HEK293 (cell line): ENCODE results near the gene SCGB3A2.

Experiments used
- CTCF ChIA-PET: fragments of 350-600 bp; formaldehyde crosslinking; extraction: SDS; loops from one replicate; lab custom pipeline; 2021; ENCODE audit warnings: antibody characterized with exemption; lab: Yijun Ruan, JAX
- POLR2A ChIA-PET: fragments of 300-600 bp; formaldehyde crosslinking; extraction: SDS; loops from one replicate; lab custom pipeline; 2020; ENCODE audit warnings: antibody characterized with exemption, inconsistent platforms; lab: Yijun Ruan, JAX
- H3K27ac ChIP-seq: fragments of 200-500 bp; sonication (Bioruptor generic); 2 replicates; pipeline ENCODE4 v1.5.1; 2014; ENCODE audit warnings: low read depth, low read length, control low read depth, inconsistent platforms; ENCODE audit errors: extremely low read depth
- H3K36me3 ChIP-seq, 2 experiments: fragments of 200-500 bp in 1 of 2; sonication (Bioruptor generic) in 1 of 2; 1 replicate in 1 of 2; 2 replicates in 1 of 2; pipeline ENCODE4 v1.5.1; 2014 to 2017; ENCODE audit warnings: inconsistent platforms in 2 of 2, low read length in 2 of 2; ENCODE audit not compliant: control insufficient read depth in 2 of 2, insufficient read depth in 1 of 2
- H3K4me1 ChIP-seq: fragments of 200-500 bp; sonication (Bioruptor generic); 2 replicates; pipeline ENCODE4 v1.5.1; 2014; ENCODE audit warnings: mild to moderate bottlenecking, low read length, inconsistent platforms; ENCODE audit not compliant: control insufficient read depth, insufficient read depth
- H3K4me3 ChIP-seq: 2 replicates; pipeline ENCODE4 v1.5.1; 2011; ENCODE audit warnings: low read depth, mild to moderate bottlenecking, control low read depth, low read length, moderate library complexity
- H3K9me3 ChIP-seq: fragments of 200-500 bp; sonication (Bioruptor generic); 2 replicates; pipeline ENCODE4 v1.5.1; 2014; ENCODE audit warnings: low read depth, low read length, inconsistent platforms; ENCODE audit not compliant: control insufficient read depth, insufficient read depth
- GLIS2 ChIP-seq: fragments of 450-650 bp; formaldehyde crosslinking; IDR thresholded peaks from 2 replicates; pipeline ENCODE4 v1.5.1; 2016; ENCODE audit warnings: missing biosample characterization, missing genetic modification characterization
- HIC1 ChIP-seq: fragments of 450-650 bp; formaldehyde crosslinking; IDR thresholded peaks from 2 replicates; pipeline ENCODE4 v1.5.1; 2016; ENCODE audit warnings: missing biosample characterization, missing genetic modification characterization
- KLF1 ChIP-seq: fragments of 450-650 bp; formaldehyde crosslinking; IDR thresholded peaks from 2 replicates; pipeline ENCODE4 v1.5.1; 2016; ENCODE audit warnings: missing biosample characterization, missing genetic modification characterization
- SP2 ChIP-seq: fragments of 450-650 bp; formaldehyde crosslinking; IDR thresholded peaks from 2 replicates; pipeline ENCODE4 v1.5.1; 2016; ENCODE audit warnings: missing biosample characterization, missing genetic modification characterization
- ZBTB7A ChIP-seq: fragments of 450-650 bp; formaldehyde crosslinking; IDR thresholded peaks from 2 replicates; pipeline ENCODE4 v1.5.1; 2016; ENCODE audit warnings: low read depth, missing biosample characterization, missing genetic modification characterization
- ZNF114 ChIP-seq: fragments of 450-650 bp; formaldehyde crosslinking; IDR thresholded peaks from 2 replicates; pipeline ENCODE4 v1.5.0; 2017; ENCODE audit warnings: missing biosample characterization, missing genetic modification characterization
- ZNF19 ChIP-seq: fragments of 450-650 bp; formaldehyde crosslinking; IDR thresholded peaks from 2 replicates; pipeline ENCODE4; 2016; ENCODE audit warnings: missing biosample characterization, missing genetic modification characterization, low read depth
- ZNF2 ChIP-seq: fragments of 450-650 bp; formaldehyde crosslinking; IDR thresholded peaks from 2 replicates; pipeline ENCODE4 v1.5.1; 2016; ENCODE audit warnings: missing biosample characterization, missing genetic modification characterization
- ZNF274 ChIP-seq, 2 experiments: fragments of 200-500 bp in 1 of 2; fragments of 450-650 bp in 1 of 2; sonication (Bioruptor generic) in 1 of 2; formaldehyde crosslinking in 1 of 2; IDR thresholded peaks; 2 replicates each; pipeline versions ENCODE4 v1.5.1 to v1.6.1; 2014 to 2016; ENCODE audit warnings: borderline replicate concordance in 1 of 2, inconsistent platforms in 1 of 2, low read length in 1 of 2, missing biosample characterization in 1 of 2, missing genetic modification characterization in 1 of 2
- ZNF341 ChIP-seq: fragments of 450-650 bp; formaldehyde crosslinking; IDR thresholded peaks from 2 replicates; pipeline ENCODE4; 2016; ENCODE audit warnings: low read depth, missing biosample characterization, missing genetic modification characterization
- ZNF350 ChIP-seq: fragments of 450-650 bp; formaldehyde crosslinking; IDR thresholded peaks from 2 replicates; pipeline ENCODE4 v1.5.0; 2017; ENCODE audit warnings: missing biosample characterization, mild to moderate bottlenecking, missing genetic modification characterization
- ZNF354C ChIP-seq: fragments of 450-650 bp; formaldehyde crosslinking; IDR thresholded peaks from 2 replicates; pipeline ENCODE4 v1.5.1; 2016; ENCODE audit warnings: missing biosample characterization, missing genetic modification characterization, low read depth, borderline replicate concordance
- ZNF501 ChIP-seq: fragments of 450-650 bp; formaldehyde crosslinking; IDR thresholded peaks from 2 replicates; pipeline ENCODE4 v1.5.1; 2016; ENCODE audit warnings: missing biosample characterization, missing genetic modification characterization
- ZNF518A ChIP-seq: fragments of 450-650 bp; formaldehyde crosslinking; conservative IDR thresholded peaks from 2 replicates; pipeline ENCODE4 v1.5.1; 2016; ENCODE audit warnings: low read depth, missing biosample characterization, missing genetic modification characterization
- ZNF549 ChIP-seq: fragments of 450-650 bp; IDR thresholded peaks from 2 replicates; pipeline ENCODE4 v1.5.1; 2018; ENCODE audit warnings: missing biosample characterization, missing genetic modification characterization, mild to moderate bottlenecking, inconsistent platforms, moderate library complexity
- ZNF561 ChIP-seq: fragments of 450-650 bp; IDR thresholded peaks from 2 replicates; pipeline ENCODE4 v1.5.1; 2018; ENCODE audit warnings: missing biosample characterization, missing genetic modification characterization, borderline replicate concordance
- ZNF596 ChIP-seq: fragments of 450-650 bp; IDR thresholded peaks from 2 replicates; pipeline ENCODE4 v1.5.0; 2018; ENCODE audit warnings: missing biosample characterization, mild to moderate bottlenecking, missing genetic modification characterization, moderate library complexity
- ZNF600 ChIP-seq: fragments of 450-650 bp; formaldehyde crosslinking; IDR thresholded peaks from 2 replicates; pipeline ENCODE4 v1.5.1; 2016; ENCODE audit warnings: missing biosample characterization, missing genetic modification characterization
- ZNF785 ChIP-seq: fragments of 450-650 bp; formaldehyde crosslinking; IDR thresholded peaks from 2 replicates; pipeline ENCODE4 v1.5.1; 2016; ENCODE audit warnings: missing biosample characterization, missing genetic modification characterization
- ZNF843 ChIP-seq: fragments of 450-650 bp; formaldehyde crosslinking; IDR thresholded peaks from 2 replicates; pipeline ENCODE4 v1.5.1; 2016; ENCODE audit warnings: missing biosample characterization, missing genetic modification characterization
- ZSCAN30 ChIP-seq: fragments of 450-650 bp; IDR thresholded peaks from 2 replicates; pipeline ENCODE4 v1.5.1; 2018; ENCODE audit warnings: missing biosample characterization, mild to moderate bottlenecking, missing genetic modification characterization, moderate library complexity
- TF ChIP-seq, protein P1 (sequence below): fragments of 450-650 bp; IDR thresholded peaks from 2 replicates; pipeline ENCODE4 v1.5.1; 2018; ENCODE audit warnings: missing biosample characterization, missing genetic modification characterization

SCGB3A2 gene

DNA sequence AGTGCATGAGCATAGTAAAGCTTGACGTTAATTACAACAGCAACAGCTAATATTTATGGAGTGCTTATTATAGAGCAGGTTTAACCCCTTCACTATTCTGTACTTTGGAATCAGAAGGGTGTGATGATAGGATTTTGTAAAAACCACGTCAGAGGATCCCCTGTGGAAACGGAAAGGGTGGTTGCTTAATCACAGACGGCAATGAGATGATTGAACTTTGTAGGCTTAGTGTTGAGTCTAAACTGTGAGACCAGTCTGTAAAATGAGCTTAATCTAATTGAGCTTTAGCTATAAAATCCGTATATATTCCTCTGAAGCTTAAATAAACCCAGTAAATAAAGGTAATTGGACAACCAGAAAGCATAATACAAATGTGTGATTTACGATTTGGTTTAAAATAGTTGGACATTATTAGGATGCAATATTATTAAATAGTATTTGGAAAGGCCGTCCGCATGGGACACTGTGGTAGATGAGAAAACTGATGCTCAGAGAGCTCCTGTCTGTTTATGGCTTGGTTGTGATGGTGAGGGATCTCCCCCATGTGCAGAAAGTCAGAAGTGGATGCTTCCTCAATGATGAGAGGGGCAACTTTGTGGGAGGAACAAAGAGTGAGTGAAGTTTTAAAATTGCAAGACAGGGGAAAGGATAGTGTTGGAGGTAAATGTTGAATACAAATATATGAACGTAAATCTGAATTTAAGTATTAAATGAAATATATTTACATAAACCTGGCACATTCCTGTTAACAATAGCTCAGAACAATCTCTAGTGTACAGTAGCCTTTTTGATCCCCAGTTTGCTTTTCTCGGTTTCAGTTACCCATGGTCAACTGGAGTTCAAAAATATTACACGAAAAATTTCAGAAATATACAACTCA is 23.4 kb upstream of the SCGB3A2 start:
- H3K4me1 ChIP-seq, result no peaks in the 10 kb centered on the region
- TF ChIP-seq ZNF549 (tag by site-specific recombination) (no peak), ZNF785 (no peak)
- H3K4me3 ChIP-seq, result no peak overlapping the region
- CTCF ChIA-PET, result interaction anchor here (0.6 to 9.4 kb wide), 7 partner anchors 10 to 589 kb away, joined by 3 to 172 read pairs (median 6); no protein-coding TSS in a partner anchor
- H3K27ac ChIP-seq, result no peak overlapping the region
- H3K9me3 ChIP-seq, result no peaks in the 10 kb centered on the region
- POLR2A ChIA-PET, result interaction anchor here (0.6 kb wide), 1 partner anchor 1487 kb away, joined by 4 read pairs; no protein-coding TSS in a partner anchor
- H3K36me3 ChIP-seq, result no peaks in the 10 kb centered on the region

- Histone ChIP-seq H3K27ac (no peak overlapping the region), H3K4me3 (no peak overlapping the region), H3K4me1 (no peaks in the 10 kb centered on the region), H3K9me3 (no peaks in the 10 kb centered on the region), H3K36me3 (no peaks in the 10 kb centered on the region)
- CTCF ChIA-PET, result interaction anchor here (0.7 to 9.4 kb wide), 6 partner anchors 10 to 518 kb away, joined by 4 to 172 read pairs (median 9); no protein-coding TSS in a partner anchor
- TF ChIP-seq ZNF114 (tag by site-specific recombination) (no peak), ZNF518A (no peak), ZNF19 (tag by site-specific recombination) (no peak), ZBTB7A (no peak), ZNF561 (no peak), ZNF350 (tag by site-specific recombination) (no peak), ZNF596 (tag by site-specific recombination) (no peak), SP2 (tag by site-specific recombination) (no peak), ZNF501 (no peak), ZNF600 (tag by site-specific recombination) (no peak), ZNF274 (IDR thresholded peaks at IDR 0.05; ENCODE audit: low read length) (no peak), ZNF274 (tag by site-specific recombination; IDR thresholded peaks at IDR 0.05; ENCODE audit: borderline replicate concordance) (no peak), ZNF354C (tag by site-specific recombination) (no peak), KLF1 (tag by site-specific recombination) (no peak), ZSCAN30 (tag by site-specific recombination) (no peak), ZNF2 (tag by site-specific recombination) (no peak), GLIS2 (no peak), HIC1 (tag by site-specific recombination) (no peak), ZNF843 (no peak), ZNF341 (no peak)
- TF ChIP-seq, protein P1, sequence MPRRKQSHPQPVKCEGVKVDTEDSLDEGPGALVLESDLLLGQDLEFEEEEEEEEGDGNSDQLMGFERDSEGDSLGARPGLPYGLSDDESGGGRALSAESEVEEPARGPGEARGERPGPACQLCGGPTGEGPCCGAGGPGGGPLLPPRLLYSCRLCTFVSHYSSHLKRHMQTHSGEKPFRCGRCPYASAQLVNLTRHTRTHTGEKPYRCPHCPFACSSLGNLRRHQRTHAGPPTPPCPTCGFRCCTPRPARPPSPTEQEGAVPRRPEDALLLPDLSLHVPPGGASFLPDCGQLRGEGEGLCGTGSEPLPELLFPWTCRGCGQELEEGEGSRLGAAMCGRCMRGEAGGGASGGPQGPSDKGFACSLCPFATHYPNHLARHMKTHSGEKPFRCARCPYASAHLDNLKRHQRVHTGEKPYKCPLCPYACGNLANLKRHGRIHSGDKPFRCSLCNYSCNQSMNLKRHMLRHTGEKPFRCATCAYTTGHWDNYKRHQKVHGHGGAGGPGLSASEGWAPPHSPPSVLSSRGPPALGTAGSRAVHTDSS, result no peak
- TF ChIP-seq, all 188 proteins: peak for 0
- POLR2A ChIA-PET, result no interaction called here
Observed at GRCh38 chr5:147855774-147856069, 22.8 kb upstream of the SCGB3A2 start.
